ENCODE results near the gene VRK1. TPM values are rescaled to one million over a fixed set of nuclear protein-coding genes. Genes with fewer than 3 reads are reported as not detected.

VRK1 gene
- polyA plus RNA-seq, 3 donors: 5.5 to 14.3 (median 13.2) TPM

- WGBS (ENCODE audit: insufficient coverage): no CpG with 5 or more reads among the region's 1 CpG
- no peak for DNase-seq
- Mint-ChIP-seq H3K27ac (no peak overlapping the region), H3K27me3 (ENCODE audit: low read depth in 3 of 3) (peaks cover 0 to 4% (median 0%) of the 10 kb centered on the region in 3 donors), H3K4me1 (peaks cover 21% of the 10 kb centered on the region), H3K4me3 (no peak overlapping the region), H3K9me3 (peaks cover 0 to 6% (median 0%) of the 10 kb centered on the region in 7 donors), H3K36me3 (peaks cover 21 to 29% of the 10 kb centered on the region in 2 donors)
- H3K9me3 ChIP-seq (replicated peaks in 1 of 2; ENCODE audit: control insufficient read depth in 1 of 2, insufficient read depth in 1 of 2, low read length in 2 of 2): no peaks in the 10 kb centered on the region
- no peak overlapping the region for H3K4me3 ChIP-seq (replicated peaks in 1 of 3; ENCODE audit: low read depth in 2 of 3, low read length in 3 of 3)
- peaks cover 82% of the 10 kb centered on the region for H3K79me2 ChIP-seq (ENCODE audit: insufficient read depth, low read length)
- H3K9ac ChIP-seq (ENCODE audit: insufficient read depth, low read length, poor library complexity, severe bottlenecking): no peak overlapping the region
- no peaks in the 10 kb centered on the region for H3K27me3 ChIP-seq (ENCODE audit: control insufficient read depth in 2 of 2, insufficient read depth in 2 of 2, low read length in 2 of 2)
- no peaks in the 10 kb centered on the region for H4K20me1 ChIP-seq (ENCODE audit: insufficient read depth, low read length)
- H3K36me3 ChIP-seq (replicated peaks in 1 of 2; ENCODE audit: control insufficient read depth in 1 of 2, insufficient read depth in 2 of 2, low read length in 2 of 2): peaks cover 14 to 25% of the 10 kb centered on the region in 2 donors
- peaks cover 0 to 12% of the 10 kb centered on the region in 2 donors for H3K4me1 ChIP-seq (ENCODE audit: control insufficient read depth in 1 of 2, insufficient read depth in 2 of 2, low read length in 2 of 2)
- H3K4me2 ChIP-seq (replicated peaks; ENCODE audit: extremely low read depth, low read length, poor library complexity, severe bottlenecking): no peak overlapping the region
- H2AFZ ChIP-seq (ENCODE audit: insufficient read depth, low read depth, low read length, poor library complexity, severe bottlenecking): no peak overlapping the region
- intact Hi-C loops (cut with micrococcal nuclease): no loop called here
- H3K27ac ChIP-seq (ENCODE audit: low read depth in 1 of 2, low read length in 2 of 2): no peak overlapping the region
- TF ChIP-seq CTCF (IDR thresholded peaks at IDR 0.05): no peak
Measured at GRCh38 chr14:96829791-96830190, 32.6 kb downstream of the VRK1 start.

- peak overlapping the region in 1 of 7 donors; percentile 31 for H3K27ac Mint-ChIP-seq
- H3K4me1 Mint-ChIP-seq: peaks cover 14% of the 10 kb centered on the region
- H3K9ac ChIP-seq (ENCODE audit: insufficient read depth, low read length, poor library complexity, severe bottlenecking): no peak overlapping the region
- H3K4me1 ChIP-seq (ENCODE audit: control insufficient read depth in 1 of 2, insufficient read depth in 2 of 2, low read length in 2 of 2): peaks cover 0 to 12% of the 10 kb centered on the region in 2 donors
- no peak overlapping the region for H3K4me3 Mint-ChIP-seq
- TF ChIP-seq CTCF (IDR thresholded peaks at IDR 0.05): no peak
- peaks cover 0 to 6% (median 2%) of the 10 kb centered on the region in 7 donors for H3K9me3 Mint-ChIP-seq
- H2AFZ ChIP-seq (ENCODE audit: insufficient read depth, low read depth, low read length, poor library complexity, severe bottlenecking): no peak overlapping the region
- H3K36me3 ChIP-seq (replicated peaks in 1 of 2; ENCODE audit: control insufficient read depth in 1 of 2, insufficient read depth in 2 of 2, low read length in 2 of 2): peaks cover 14 to 36% of the 10 kb centered on the region in 2 donors
- intact Hi-C loops (cut with micrococcal nuclease): no loop called here
- H4K20me1 ChIP-seq (ENCODE audit: insufficient read depth, low read length): no peaks in the 10 kb centered on the region
- no peak overlapping the region for H3K4me3 ChIP-seq (replicated peaks in 1 of 3; ENCODE audit: low read depth in 2 of 3, low read length in 3 of 3)
- peaks cover 0 to 4% (median 0%) of the 10 kb centered on the region in 3 donors for H3K27me3 Mint-ChIP-seq (ENCODE audit: low read depth in 3 of 3)
- H3K27me3 ChIP-seq (ENCODE audit: control insufficient read depth in 2 of 2, insufficient read depth in 2 of 2, low read length in 2 of 2): no peaks in the 10 kb centered on the region
- no peak overlapping the region for H3K27ac ChIP-seq (ENCODE audit: low read depth in 1 of 2, low read length in 2 of 2)
- peaks cover 70% of the 10 kb centered on the region for H3K79me2 ChIP-seq (ENCODE audit: insufficient read depth, low read length)
- 90% methylated on average over 1 of the region's 1 CpG for WGBS (ENCODE audit: insufficient coverage)
- no peak for DNase-seq
- H3K9me3 ChIP-seq (replicated peaks in 1 of 2; ENCODE audit: control insufficient read depth in 1 of 2, insufficient read depth in 1 of 2, low read length in 2 of 2): no peaks in the 10 kb centered on the region
- peaks cover 31 to 38% of the 10 kb centered on the region in 2 donors for H3K36me3 Mint-ChIP-seq
- no peak overlapping the region for H3K4me2 ChIP-seq (replicated peaks; ENCODE audit: extremely low read depth, low read length, poor library complexity, severe bottlenecking)
Measured at GRCh38 chr14:96830946-96831345, 33.8 kb downstream of the VRK1 start.

Measured in CD14-positive monocyte (primary cell).